BJ (cell line): ENCODE results near the gene ELK4. TPM values are rescaled to one million over a fixed set of nuclear protein-coding genes. Genes with fewer than 3 reads are reported as not detected.

ENCODE experiments used
- CTCF ChIA-PET: fragments of 350-600 bp; formaldehyde crosslinking; extraction: SDS; loops from one replicate; lab custom pipeline; 2021; ENCODE audit warnings: antibody characterized with exemption, inconsistent platforms; lab: Yijun Ruan, JAX
- POLR2A ChIA-PET: fragments of 300-600 bp; sonication (Branson Sonifier 250); formaldehyde crosslinking; extraction: SDS; loops from one replicate; lab custom pipeline; 2021; ENCODE audit warnings: antibody characterized with exemption; lab: Charles Lee
- DNase-seq: peaks from one replicate; pipeline ENCODE4 v3.0.0-alpha.2; 2011; ENCODE audit warnings: low read depth
- H3K27me3 ChIP-seq: 2 replicates; pipeline ENCODE4 v1.6.0; 2011; ENCODE audit warnings: low read length; ENCODE audit not compliant: control insufficient read depth, insufficient read depth
- H3K36me3 ChIP-seq: 2 replicates; pipeline ENCODE4 v1.5.1; 2011; ENCODE audit warnings: low read length; ENCODE audit not compliant: control insufficient read depth, insufficient read depth
- H3K4me3 ChIP-seq: 2 replicates; pipeline ENCODE4 v1.5.1; 2011; ENCODE audit warnings: low read depth, mild to moderate bottlenecking, control low read depth, low read length
- CTCF ChIP-seq: IDR thresholded peaks from 2 replicates; pipeline ENCODE4 v1.5.1; 2011; ENCODE audit warnings: low read depth, mild to moderate bottlenecking, control low read depth, inconsistent platforms, low read length, moderate library complexity; ENCODE audit not compliant: insufficient read depth
- polyA plus RNA-seq: library from polyadenylated mRNA; depleted of rRNA; stranded (reverse); fragments of >200 nt; gene quantifications from 2 replicates; pipeline ENCODE4 v1.2.3, GENCODE V29; 2011

Gene ELK4
- polyA plus RNA-seq, 1 experiment, result 3.4 TPM

GRCh38 chr1:205661429-205662134, 29.8 kb upstream of the ELK4 start:
- H3K36me3 ChIP-seq, result no peaks in the 10 kb centered on the region
- POLR2A ChIA-PET, result no interaction called here
- DNase-seq, result no peak
- CTCF ChIA-PET, result interaction anchor here (2.0 to 10.6 kb wide), 6 partner anchors 13 to 316 kb away, joined by 5 to 426 read pairs (median 202); partner anchors contain the start of genes ELK4 and SLC45A3
- TF ChIP-seq CTCF, result no peak
- no peak overlapping the region for H3K4me3 ChIP-seq
- H3K27me3 ChIP-seq, result no peaks in the 10 kb centered on the region

GRCh38 chr1:205660361-205660760, 28.6 kb upstream of the ELK4 start:
- ChIA-PET POLR2A (no interaction called here), CTCF (interaction anchor here (1.0 to 10.6 kb wide), 12 partner anchors 14 to 325 kb away, joined by 4 to 426 read pairs (median 30); partner anchors contain the start of gene SLC45A3)

GRCh38 chr1:205658943-205659581, 27.3 kb upstream of the ELK4 start:
- POLR2A ChIA-PET, result no interaction called here
- CTCF ChIA-PET, result interaction anchor here (0.6 to 10.6 kb wide), 60 partner anchors 9 to 449 kb away, joined by 3 to 426 read pairs (median 6); partner anchors contain the start of genes ELK4, RAB29 and SLC45A3
- no peak for DNase-seq
- peak; percentile 92 for TF ChIP-seq CTCF
- Histone ChIP-seq H3K36me3 (no peaks in the 10 kb centered on the region), H3K27me3 (no peaks in the 10 kb centered on the region), H3K4me3 (no peak overlapping the region)

More at GRCh38 chr1:205660361-205660760, 28.6 kb upstream of the ELK4 start:
- Histone ChIP-seq H3K27me3 (no peaks in the 10 kb centered on the region), H3K36me3 (no peaks in the 10 kb centered on the region), H3K4me3 (no peak overlapping the region)
- DNase-seq, result no peak
- no peak for TF ChIP-seq CTCF

- Histone ChIP-seq H3K36me3 (no peaks in the 10 kb centered on the region), H3K4me3 (no peak overlapping the region), H3K27me3 (no peaks in the 10 kb centered on the region)
- TF ChIP-seq CTCF, result no peak
- CTCF ChIA-PET, result interaction anchor here (0.7 to 10.6 kb wide), 15 partner anchors 10 to 322 kb away, joined by 3 to 426 read pairs (median 5); partner anchors contain the start of genes ELK4 and SLC45A3
- POLR2A ChIA-PET, result no interaction called here
- no peak for DNase-seq
Measured at GRCh38 chr1:205656236-205656635, 24.4 kb upstream of the ELK4 start.

- Histone ChIP-seq H3K36me3 (no peaks in the 10 kb centered on the region), H3K4me3 (no peak overlapping the region), H3K27me3 (no peaks in the 10 kb centered on the region)
- ChIA-PET POLR2A (no interaction called here), CTCF (interaction anchor here (10.6 kb wide), 2 partner anchors 61 to 123 kb away, joined by 308 to 426 read pairs; no protein-coding TSS in a partner anchor)
- no peak for TF ChIP-seq CTCF
- DNase-seq, result no peak
Measured at GRCh38 chr1:205652984-205653383, 21.2 kb upstream of the ELK4 start.
